ENCODE data around the gene ASPSCR1. TPM values are rescaled to one million over a fixed set of nuclear protein-coding genes. Genes with fewer than 3 reads are reported as not detected.

Gene ASPSCR1
- total and polyA plus RNA-seq, 2 of the 13 experiments (the other 11 are each of a cell fraction or from before 2014, with no cell fraction given): 274 to 314 TPM

DNA sequence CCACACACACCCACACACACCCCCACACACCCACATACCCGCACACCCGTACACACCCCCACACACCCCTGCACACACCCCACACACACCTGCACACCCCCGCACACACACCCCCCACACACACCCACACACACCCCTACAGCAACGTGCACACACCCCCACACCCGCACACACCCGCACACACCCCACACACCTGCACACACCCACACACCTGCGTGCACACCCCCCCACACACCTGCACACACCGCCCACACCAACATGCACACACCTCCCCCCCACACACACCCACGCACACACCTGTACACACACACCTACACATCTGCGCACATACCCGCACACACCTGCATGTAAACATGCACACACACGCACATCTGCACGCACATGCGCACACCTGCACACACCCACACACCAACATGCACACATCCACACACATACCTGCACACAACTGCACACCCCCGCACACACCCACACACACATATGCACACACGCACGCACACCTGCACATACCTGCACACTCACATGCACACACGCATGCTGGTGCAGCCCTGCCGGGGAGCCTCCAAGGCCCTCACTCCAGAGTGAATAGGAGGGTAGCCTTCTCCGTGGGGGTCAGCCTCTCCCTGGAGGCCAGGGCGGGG, 7.5 kb downstream of the ASPSCR1 start:
- WGBS (ENCODE audit: low lambda C conversion rate): 96% methylated on average over 21 of the region's 21 CpGs
- Histone ChIP-seq H3K4me3 (replicated peaks in 1 of 3; ENCODE audit: insufficient read depth in 1 of 3, low read depth in 2 of 3, low read length in 3 of 3) (no peak overlapping the region), H4K20me1 (ENCODE audit: insufficient read depth, low read length) (no peaks in the 10 kb centered on the region), H3K27ac (ENCODE audit: extremely low read length, insufficient read depth, low read length) (no peak overlapping the region), H3K4me2 (ENCODE audit: low read depth, low read length) (no peak overlapping the region), H2AFZ (ENCODE audit: low read length) (no peak overlapping the region), H3K36me3 (replicated peaks in 1 of 2; ENCODE audit: control insufficient read depth in 1 of 2, insufficient read depth in 2 of 2, low read length in 2 of 2) (peaks cover 23 to 52% of the 10 kb centered on the region in 2 experiments), H3K4me1 (ENCODE audit: insufficient read depth, low read length) (peaks cover 41% of the 10 kb centered on the region), H3K9me3 (ENCODE audit: low read length) (no peaks in the 10 kb centered on the region), H3K9ac (ENCODE audit: insufficient read depth, low read depth, low read length) (no peak overlapping the region), H3K79me2 (ENCODE audit: insufficient read depth, low read length) (peaks cover 7% of the 10 kb centered on the region), H3K27me3 (ENCODE audit: control insufficient read depth in 1 of 2, insufficient read depth in 2 of 2, low read length in 2 of 2) (no peaks in the 10 kb centered on the region)
- in situ Hi-C loops (cut with HindIII; ENCODE audit: extremely low pct_ligation_motif_present, low pct_unique_long_range_greater_than_20kb) (no loop called here), intact Hi-C loops (cut with micrococcal nuclease; ENCODE audit: unreplicated experiment) (no loop called here)
- TF ChIP-seq, protein P1, sequence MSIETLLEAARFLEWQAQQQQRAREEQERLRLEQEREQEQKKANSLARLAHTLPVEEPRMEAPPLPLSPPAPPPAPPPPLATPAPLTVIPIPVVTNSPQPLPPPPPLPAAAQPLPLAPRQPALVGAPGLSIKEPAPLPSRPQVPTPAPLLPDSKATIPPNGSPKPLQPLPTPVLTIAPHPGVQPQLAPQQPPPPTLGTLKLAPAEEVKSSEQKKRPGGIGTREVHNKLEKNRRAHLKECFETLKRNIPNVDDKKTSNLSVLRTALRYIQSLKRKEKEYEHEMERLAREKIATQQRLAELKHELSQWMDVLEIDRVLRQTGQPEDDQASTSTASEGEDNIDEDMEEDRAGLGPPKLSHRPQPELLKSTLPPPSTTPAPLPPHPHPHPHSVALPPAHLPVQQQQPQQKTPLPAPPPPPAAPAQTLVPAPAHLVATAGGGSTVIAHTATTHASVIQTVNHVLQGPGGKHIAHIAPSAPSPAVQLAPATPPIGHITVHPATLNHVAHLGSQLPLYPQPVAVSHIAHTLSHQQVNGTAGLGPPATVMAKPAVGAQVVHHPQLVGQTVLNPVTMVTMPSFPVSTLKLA (IDR thresholded peaks at IDR 0.05): 0 out of 2 replicates have a peak, but pooled peaks have one; percentile 13
- peak; percentile 48; the same call in 1 of the 2 replicates for TF ChIP-seq HNRNPL (IDR thresholded peaks at IDR 0.05; ENCODE audit: low read depth, low read length)
- peak; percentile 38; the same call in 1 of the 2 replicates for TF ChIP-seq RAD51 (IDR thresholded peaks at IDR 0.05; ENCODE audit: borderline replicate concordance)
- peak; percentile 20; the same call in 1 of the 2 replicates for TF ChIP-seq JUNB (CRISPR knock-in tag; IDR thresholded peaks at IDR 0.05; ENCODE audit: borderline replicate concordance)
- TF ChIP-seq HNRNPK (IDR thresholded peaks at IDR 0.05; ENCODE audit: low read depth, low read length, poor library complexity, severe bottlenecking): peak; percentile 45
- TF ChIP-seq AGO2 (optimal IDR thresholded peaks at IDR 0.05; ENCODE audit: low read depth, low read length): peak; percentile 49
- TF ChIP-seq, protein P2, sequence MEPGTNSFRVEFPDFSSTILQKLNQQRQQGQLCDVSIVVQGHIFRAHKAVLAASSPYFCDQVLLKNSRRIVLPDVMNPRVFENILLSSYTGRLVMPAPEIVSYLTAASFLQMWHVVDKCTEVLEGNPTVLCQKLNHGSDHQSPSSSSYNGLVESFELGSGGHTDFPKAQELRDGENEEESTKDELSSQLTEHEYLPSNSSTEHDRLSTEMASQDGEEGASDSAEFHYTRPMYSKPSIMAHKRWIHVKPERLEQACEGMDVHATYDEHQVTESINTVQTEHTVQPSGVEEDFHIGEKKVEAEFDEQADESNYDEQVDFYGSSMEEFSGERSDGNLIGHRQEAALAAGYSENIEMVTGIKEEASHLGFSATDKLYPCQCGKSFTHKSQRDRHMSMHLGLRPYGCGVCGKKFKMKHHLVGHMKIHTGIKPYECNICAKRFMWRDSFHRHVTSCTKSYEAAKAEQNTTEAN (CRISPR knock-in tag; conservative IDR thresholded peaks at IDR 0.05): 0 out of 2 replicates have a peak, but pooled peaks have one; percentile 39
- no peak for TF ChIP-seq ZNF543 (CRISPR knock-in tag; IDR thresholded peaks at IDR 0.05)
- 0 out of 2 replicates have a peak, but pooled peaks have one; percentile 18 for TF ChIP-seq SKIL (CRISPR knock-in tag; IDR thresholded peaks at IDR 0.05; ENCODE audit: borderline replicate concordance)
- no peak for TF ChIP-seq MAFG (CRISPR knock-in tag; IDR thresholded peaks at IDR 0.05)
- TF ChIP-seq HNRNPLL (IDR thresholded peaks at IDR 0.05; ENCODE audit: low read depth, low read length, poor library complexity, severe bottlenecking): peak; percentile 86
- TF ChIP-seq RBFOX2 (IDR thresholded peaks at IDR 0.05; ENCODE audit: low read depth, low read length): peak; percentile 48; the same call in 1 of the 2 replicates
- TF ChIP-seq, protein P3, sequence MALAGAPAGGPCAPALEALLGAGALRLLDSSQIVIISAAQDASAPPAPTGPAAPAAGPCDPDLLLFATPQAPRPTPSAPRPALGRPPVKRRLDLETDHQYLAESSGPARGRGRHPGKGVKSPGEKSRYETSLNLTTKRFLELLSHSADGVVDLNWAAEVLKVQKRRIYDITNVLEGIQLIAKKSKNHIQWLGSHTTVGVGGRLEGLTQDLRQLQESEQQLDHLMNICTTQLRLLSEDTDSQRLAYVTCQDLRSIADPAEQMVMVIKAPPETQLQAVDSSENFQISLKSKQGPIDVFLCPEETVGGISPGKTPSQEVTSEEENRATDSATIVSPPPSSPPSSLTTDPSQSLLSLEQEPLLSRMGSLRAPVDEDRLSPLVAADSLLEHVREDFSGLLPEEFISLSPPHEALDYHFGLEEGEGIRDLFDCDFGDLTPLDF (CRISPR knock-in tag; IDR thresholded peaks at IDR 0.05): no peak
- FAIRE-seq (peak; percentile 43), ATAC-seq (no peak), DNase-seq (ENCODE audit: low spot score) (no peak)
- CTCF ChIA-PET (ENCODE audit: low intra/inter-chr PET ratio, low total read pairs): no interaction called here
- no TSS peak for BruUV-seq (replicated peaks)
- POLR2A ChIA-PET: interaction anchor here (1.8 to 14.1 kb wide), 2 partner anchors 10 to 17 kb away, joined by 8 to 382 read pairs; no protein-coding TSS in a partner anchor
